Effector memory CD8-positive, alpha-beta T cell (primary cell): ENCODE data around the gene CIB2.

Source experiments
- ATAC-seq: fragments of 150-1000 bp; cut with Tn5 transposase; replicated peaks from 2 replicates; pipeline ENCODE4 v1.10.0; 2021; ENCODE audit warnings: mild to moderate bottlenecking, moderate library complexity
- DNase-seq, 3 experiments: peaks; one replicate each; pipeline ENCODE4 v3.0.0; 2021
- H3K27ac Mint-ChIP-seq, 2 donors: one replicate each; pipeline ENCODE4 v1.8.0; 2022; ENCODE audit warnings: mild to moderate bottlenecking in 2 of 2, mixed read lengths in 2 of 2, moderate library complexity in 2 of 2
- H3K27me3 Mint-ChIP-seq, 2 donors: one replicate each; pipeline ENCODE4 v1.8.0; 2022; ENCODE audit warnings: mixed read lengths in 2 of 2
- H3K36me3 Mint-ChIP-seq: one replicate; pipeline ENCODE4 v1.8.0; 2022; ENCODE audit warnings: mild to moderate bottlenecking, moderate library complexity, mixed read lengths; ENCODE audit not compliant: insufficient read depth
- H3K4me1 Mint-ChIP-seq, 2 donors: one replicate each; pipeline ENCODE4 v1.8.0; 2022; ENCODE audit warnings: low read depth in 2 of 2, mixed read lengths in 2 of 2
- H3K4me3 Mint-ChIP-seq, 2 donors: one replicate each; pipeline ENCODE4 v1.8.0; 2022; ENCODE audit warnings: mild to moderate bottlenecking in 2 of 2, mixed read lengths in 2 of 2, moderate library complexity in 2 of 2
- H3K9me3 Mint-ChIP-seq, 2 donors: one replicate each; pipeline ENCODE4 v1.8.0; 2022; ENCODE audit warnings: mixed read lengths in 2 of 2

CIB2 gene

DNA sequence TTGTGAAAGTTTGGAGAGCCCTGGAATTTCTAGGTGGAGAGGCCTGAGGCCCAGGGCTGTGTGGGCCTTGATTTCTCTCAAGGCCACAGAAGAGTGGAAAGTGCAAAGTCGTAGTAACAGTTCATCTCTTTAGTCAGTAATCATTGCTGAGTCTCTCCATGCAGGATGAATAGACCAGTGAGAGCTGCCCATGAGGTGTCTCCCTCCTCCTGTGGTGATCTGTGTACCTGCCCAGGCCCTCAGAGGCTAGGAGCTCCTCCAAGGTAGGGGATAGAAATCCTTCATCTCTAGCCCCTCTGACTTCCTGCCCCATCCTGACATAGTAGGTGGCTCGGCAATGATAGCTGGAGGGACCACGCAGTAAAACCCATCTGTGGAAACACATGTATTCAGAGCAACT is 11.1 kb upstream of the CIB2 start:
- DNase-seq (no peak), ATAC-seq (no peak)
- no peaks in the 10 kb centered on the region for H3K36me3 Mint-ChIP-seq
- H3K4me1 Mint-ChIP-seq, result peaks cover 2 to 3% of the 10 kb centered on the region in 2 donors
- H3K27ac Mint-ChIP-seq, result no peak overlapping the region
- no peaks in the 10 kb centered on the region for H3K27me3 Mint-ChIP-seq
- no peak overlapping the region for H3K4me3 Mint-ChIP-seq
- no peaks in the 10 kb centered on the region for H3K9me3 Mint-ChIP-seq

DNA sequence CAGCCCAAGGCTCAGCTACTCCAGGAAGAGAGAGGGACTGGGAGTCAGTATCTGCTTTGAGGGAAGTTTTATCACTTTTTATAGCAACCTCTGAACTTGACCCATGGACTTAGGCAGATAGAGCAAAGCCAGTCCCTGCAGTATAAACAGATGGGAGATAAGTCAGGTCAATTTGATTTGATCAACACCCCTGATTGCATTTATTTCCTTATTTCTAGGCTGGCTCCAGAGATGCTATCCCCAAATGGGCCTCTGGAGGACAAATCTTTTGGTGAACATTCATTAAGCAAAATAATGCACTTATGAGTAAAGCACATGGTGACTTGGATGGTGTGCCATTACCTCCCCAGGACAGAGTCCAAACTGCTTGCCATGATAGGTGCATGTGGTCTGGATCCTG is 9.0 kb upstream of the CIB2 start:
- DNase-seq (no peak), ATAC-seq (no peak)
- no peaks in the 10 kb centered on the region for H3K9me3 Mint-ChIP-seq
- no peak overlapping the region for H3K4me3 Mint-ChIP-seq
- H3K36me3 Mint-ChIP-seq, result no peaks in the 10 kb centered on the region
- no peaks in the 10 kb centered on the region for H3K4me1 Mint-ChIP-seq
- no peak overlapping the region for H3K27ac Mint-ChIP-seq
- H3K27me3 Mint-ChIP-seq, result no peaks in the 10 kb centered on the region

DNA sequence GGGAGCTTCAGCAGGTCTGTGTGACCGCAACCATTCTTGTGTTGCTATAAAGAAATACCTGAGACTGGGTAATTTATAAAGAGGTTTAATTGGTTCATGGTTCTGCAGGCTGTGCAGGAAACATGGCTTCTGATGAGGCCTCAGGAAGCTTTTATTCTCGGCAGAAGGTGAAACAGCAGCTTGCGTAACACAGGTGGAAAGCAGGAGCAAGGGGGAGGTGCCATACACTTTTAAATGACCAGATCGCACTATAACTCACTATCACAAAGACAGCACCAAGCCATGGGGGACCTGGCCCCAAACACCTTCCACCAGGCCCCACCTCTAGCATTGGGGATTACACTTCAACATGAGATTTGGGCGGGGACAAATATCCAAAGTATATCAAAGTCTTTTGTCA is 8.3 kb upstream of the CIB2 start:
- no peaks in the 10 kb centered on the region for H3K27me3 Mint-ChIP-seq
- H3K4me1 Mint-ChIP-seq, result no peaks in the 10 kb centered on the region
- no peak overlapping the region for H3K4me3 Mint-ChIP-seq
- no peaks in the 10 kb centered on the region for H3K36me3 Mint-ChIP-seq
- DNase-seq (no peak), ATAC-seq (no peak)
- H3K27ac Mint-ChIP-seq, result no peak overlapping the region
- no peaks in the 10 kb centered on the region for H3K9me3 Mint-ChIP-seq

- no peak overlapping the region for H3K4me3 Mint-ChIP-seq
- no peaks in the 10 kb centered on the region for H3K9me3 Mint-ChIP-seq
- no peak for ATAC-seq
- H3K27me3 Mint-ChIP-seq, result no peaks in the 10 kb centered on the region
- peaks cover 15 to 21% of the 10 kb centered on the region in 2 donors for H3K4me1 Mint-ChIP-seq
- peak overlapping the region in 1 of 2 donors; percentile 91 for H3K27ac Mint-ChIP-seq
- H3K36me3 Mint-ChIP-seq, result peaks cover 7% of the 10 kb centered on the region
- no peak for DNase-seq
Observed at GRCh38 chr15:78133801-78134200, 2.6 kb upstream of the CIB2 start.

DNA sequence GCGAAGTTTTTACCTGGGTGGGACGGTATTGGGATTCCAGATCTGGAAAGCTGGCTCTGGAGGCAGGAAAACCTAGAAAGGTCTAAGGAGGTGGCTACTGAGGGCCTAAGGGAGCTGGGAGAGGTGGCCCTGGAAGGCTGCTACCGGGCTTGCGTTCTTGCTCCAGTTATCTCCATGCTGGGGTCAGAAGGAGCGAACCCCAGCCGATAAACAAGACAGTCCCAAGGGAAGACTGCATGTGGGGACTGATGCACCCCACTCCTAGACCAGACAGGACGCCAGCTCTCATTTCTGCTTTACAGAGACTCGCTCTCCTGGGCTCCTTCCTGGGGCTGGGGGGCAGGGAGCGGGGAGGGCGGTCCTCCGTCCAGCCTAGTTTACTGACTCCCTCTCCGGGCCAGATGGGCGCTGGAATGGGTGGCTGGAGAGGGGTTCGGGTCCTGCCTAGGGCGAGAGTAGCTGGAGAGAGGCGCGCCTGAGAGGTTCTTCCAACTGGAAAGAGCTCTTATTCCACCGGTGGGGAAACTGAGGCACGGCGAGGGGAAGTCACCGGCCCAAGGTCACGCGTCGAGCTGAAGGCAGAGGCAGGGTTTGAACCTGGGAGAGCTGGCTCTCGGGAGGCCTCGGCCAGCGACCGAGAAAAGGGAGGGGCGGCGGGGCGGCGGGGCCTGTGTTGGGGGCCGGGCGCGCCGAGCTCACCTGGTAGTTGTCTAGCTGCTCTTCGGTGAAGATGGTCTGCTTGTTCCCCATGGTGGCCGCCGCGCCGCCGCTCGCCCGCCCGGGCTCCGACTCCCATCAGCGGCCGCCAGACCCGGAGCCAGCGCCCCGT is 565 bp downstream of the CIB2 start:
- H3K4me3 Mint-ChIP-seq, result peak overlapping the region; percentile 87 to 98
- H3K4me1 Mint-ChIP-seq, result peaks cover 15 to 24% of the 10 kb centered on the region in 2 donors
- DNase-seq (peak in 1 of 3 experiments; percentile 40), ATAC-seq (peak; percentile 67)
- H3K9me3 Mint-ChIP-seq, result no peaks in the 10 kb centered on the region
- H3K27ac Mint-ChIP-seq, result peak overlapping the region; percentile 95 to 96
- H3K36me3 Mint-ChIP-seq, result peaks cover 7% of the 10 kb centered on the region
- H3K27me3 Mint-ChIP-seq, result no peaks in the 10 kb centered on the region

DNA sequence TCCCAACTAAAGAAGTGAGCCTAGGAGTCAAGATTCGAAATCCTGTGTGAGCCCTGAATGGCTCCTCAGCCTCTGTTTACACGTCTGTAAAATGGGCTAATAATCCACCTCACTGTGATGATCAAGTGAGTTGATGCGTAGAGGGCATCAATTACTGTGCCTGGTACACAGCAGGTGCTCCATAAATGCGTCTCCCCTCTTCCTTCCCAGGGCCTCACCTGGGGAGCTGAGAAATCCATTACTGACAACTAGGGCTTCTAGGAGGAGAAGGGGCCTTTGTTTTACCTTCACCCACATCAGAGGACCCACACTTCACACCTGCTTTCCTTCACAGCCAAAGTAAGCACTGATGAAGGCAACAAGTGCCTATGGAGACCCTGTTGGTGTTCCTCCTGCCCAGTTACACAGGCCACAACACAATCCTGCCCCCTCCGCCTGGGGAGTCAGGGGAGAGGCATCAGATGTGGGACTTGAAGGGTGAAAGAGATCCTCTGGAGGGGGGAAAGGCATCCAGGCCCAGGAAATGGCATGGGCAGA is 1.4 kb downstream of the CIB2 start:
- H3K4me1 Mint-ChIP-seq, result peaks cover 15 to 24% of the 10 kb centered on the region in 2 donors
- peaks cover 7% of the 10 kb centered on the region for H3K36me3 Mint-ChIP-seq
- peak overlapping the region; percentile 87 to 98 for H3K4me3 Mint-ChIP-seq
- DNase-seq (no peak), ATAC-seq (peak; percentile 12)
- peak overlapping the region; percentile 95 to 96 for H3K27ac Mint-ChIP-seq
- no peaks in the 10 kb centered on the region for H3K9me3 Mint-ChIP-seq
- no peaks in the 10 kb centered on the region for H3K27me3 Mint-ChIP-seq

DNA sequence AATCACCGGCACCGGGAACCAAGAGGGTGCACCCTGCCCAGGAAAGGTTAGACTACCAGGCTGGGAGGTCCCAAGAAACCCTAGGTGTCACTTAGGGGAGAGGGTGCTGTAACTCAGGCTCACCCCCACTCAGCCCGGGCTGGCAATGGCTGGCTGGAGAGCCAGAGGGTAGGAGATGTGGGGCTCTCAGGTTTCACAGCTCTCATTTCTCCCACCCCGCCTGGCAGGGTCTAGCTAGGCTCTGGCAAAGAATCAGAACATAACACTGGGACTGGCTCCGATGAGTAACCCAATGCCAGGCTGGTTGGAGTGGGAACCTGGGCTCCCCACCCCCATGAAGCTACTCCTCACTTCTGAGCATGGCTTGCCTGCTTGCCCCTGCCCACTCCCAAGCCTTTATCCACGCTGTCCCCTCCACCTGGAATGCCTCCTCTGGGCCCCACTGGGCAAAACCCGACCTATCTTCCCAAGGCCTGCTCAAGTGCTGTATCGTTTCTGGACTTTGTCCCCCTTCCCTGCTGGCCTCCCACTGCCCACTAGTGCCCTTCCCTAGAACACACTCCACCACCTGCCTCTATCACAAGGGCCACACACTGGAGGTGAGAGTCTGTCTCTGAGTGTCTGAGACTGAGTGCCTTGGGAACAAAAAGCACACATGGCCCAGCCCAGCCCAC is 2.0 kb downstream of the CIB2 start:
- DNase-seq, result no peak
- H3K27ac Mint-ChIP-seq, result peak overlapping the region; percentile 95 to 96

DNA sequence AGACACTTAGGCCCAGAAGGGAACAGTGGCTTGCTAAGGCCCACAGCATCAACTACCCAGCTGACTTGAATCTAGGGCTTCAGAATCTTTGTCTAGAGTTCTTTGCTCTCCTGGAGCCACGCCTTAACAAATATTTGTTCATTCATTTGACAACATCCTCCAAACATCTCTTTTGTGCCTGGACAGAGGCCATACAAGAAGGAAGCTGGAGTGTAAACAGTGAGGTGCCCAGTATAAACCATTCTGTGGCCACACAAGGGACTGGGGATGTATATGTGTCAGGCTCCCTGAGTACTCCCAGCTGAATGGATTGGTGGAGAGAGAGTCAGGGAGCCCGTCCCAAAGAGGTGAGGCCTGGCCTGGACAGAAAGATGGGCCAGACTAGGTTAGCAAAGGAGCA is 3.4 kb downstream of the CIB2 start:
- peak overlapping the region; percentile 95 to 96 for H3K27ac Mint-ChIP-seq
- ATAC-seq (no peak), DNase-seq (no peak)
- H3K36me3 Mint-ChIP-seq, result peaks cover 7% of the 10 kb centered on the region
- peaks cover 15 to 24% of the 10 kb centered on the region in 2 donors for H3K4me1 Mint-ChIP-seq
- H3K27me3 Mint-ChIP-seq, result no peaks in the 10 kb centered on the region
- H3K4me3 Mint-ChIP-seq, result no peak overlapping the region
- no peaks in the 10 kb centered on the region for H3K9me3 Mint-ChIP-seq

More for the DNA sequence above, 2.0 kb downstream of the CIB2 start:
- Mint-ChIP-seq H3K27me3 (no peaks in the 10 kb centered on the region), H3K9me3 (no peaks in the 10 kb centered on the region), H3K36me3 (peaks cover 7% of the 10 kb centered on the region), H3K4me1 (peaks cover 15 to 24% of the 10 kb centered on the region in 2 donors), H3K4me3 (no peak overlapping the region)
- peak; percentile 8 for ATAC-seq

GRCh38 chr15:78125267-78125666 is 6.0 kb downstream of the CIB2 start:
- peaks cover 3 to 6% of the 10 kb centered on the region in 2 donors for H3K4me1 Mint-ChIP-seq
- no peak overlapping the region for H3K27ac Mint-ChIP-seq
- DNase-seq (no peak), ATAC-seq (no peak)
- no peak overlapping the region for H3K4me3 Mint-ChIP-seq
- no peaks in the 10 kb centered on the region for H3K27me3 Mint-ChIP-seq
- peaks cover 1% of the 10 kb centered on the region for H3K36me3 Mint-ChIP-seq
- no peaks in the 10 kb centered on the region for H3K9me3 Mint-ChIP-seq

DNA sequence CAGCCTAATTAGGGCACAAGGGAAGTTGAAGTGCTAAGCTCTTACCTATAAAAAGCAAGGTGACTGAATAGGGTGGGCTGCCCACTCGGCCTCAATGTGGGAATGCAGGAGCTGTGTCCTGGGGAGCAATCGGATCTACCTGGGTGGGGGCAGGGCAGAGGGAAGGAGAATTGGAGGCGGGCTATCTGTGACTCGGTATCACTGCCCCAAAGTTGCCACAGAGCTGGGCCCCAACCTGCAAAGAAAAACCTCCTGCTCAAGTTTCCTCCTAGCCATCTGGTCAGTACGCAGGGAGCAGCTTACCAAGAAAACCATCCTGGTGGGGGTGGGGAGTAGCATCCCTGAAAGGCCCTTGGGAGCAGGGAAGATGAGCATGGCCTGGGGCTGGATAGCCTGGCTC is 10.7 kb downstream of the CIB2 start:
- ATAC-seq (no peak), DNase-seq (no peak)
- Mint-ChIP-seq H3K4me3 (no peak overlapping the region), H3K36me3 (peaks cover 3% of the 10 kb centered on the region), H3K4me1 (no peaks in the 10 kb centered on the region), H3K9me3 (no peaks in the 10 kb centered on the region), H3K27me3 (no peaks in the 10 kb centered on the region), H3K27ac (no peak overlapping the region)

DNA sequence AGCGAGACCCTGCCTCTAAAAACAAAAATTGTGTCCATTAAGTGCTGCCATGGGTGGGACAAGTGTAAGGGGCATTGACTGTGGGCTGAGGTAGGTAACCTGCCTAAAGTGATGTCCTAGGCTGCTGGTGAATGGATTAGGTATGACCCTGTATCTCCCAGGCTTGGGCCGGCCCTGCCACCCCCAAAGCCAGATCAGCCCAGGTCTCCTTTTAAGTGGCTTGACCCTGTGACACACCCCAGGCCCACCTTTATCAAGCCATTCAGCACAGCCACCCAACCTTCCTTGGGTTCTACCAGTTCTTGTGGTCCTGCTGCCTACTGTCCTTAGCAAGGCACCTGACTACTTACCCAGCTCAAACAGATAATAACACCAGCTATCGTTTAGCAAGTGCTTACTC is 18.7 kb downstream of the CIB2 start:
- H3K36me3 Mint-ChIP-seq, result peaks cover 7% of the 10 kb centered on the region
- H3K4me3 Mint-ChIP-seq, result no peak overlapping the region
- ATAC-seq (no peak), DNase-seq (no peak)
- peaks cover 5 to 9% of the 10 kb centered on the region in 2 donors for H3K4me1 Mint-ChIP-seq
- no peaks in the 10 kb centered on the region for H3K9me3 Mint-ChIP-seq
- peak overlapping the region in 1 of 2 donors; percentile 15 for H3K27ac Mint-ChIP-seq
- no peaks in the 10 kb centered on the region for H3K27me3 Mint-ChIP-seq

- Mint-ChIP-seq H3K27me3 (no peaks in the 10 kb centered on the region), H3K4me3 (no peak overlapping the region), H3K4me1 (peaks cover 6 to 9% of the 10 kb centered on the region in 2 donors), H3K36me3 (peaks cover 7% of the 10 kb centered on the region), H3K9me3 (no peaks in the 10 kb centered on the region), H3K27ac (peak overlapping the region in 1 of 2 donors; percentile 62)
- ATAC-seq (no peak), DNase-seq (no peak)
Observed at GRCh38 chr15:78111788-78112187, 19.5 kb downstream of the CIB2 start.

- Mint-ChIP-seq H3K4me1 (peaks cover 12 to 15% of the 10 kb centered on the region in 2 donors), H3K27me3 (no peaks in the 10 kb centered on the region), H3K9me3 (no peaks in the 10 kb centered on the region), H3K4me3 (no peak overlapping the region), H3K36me3 (peaks cover 4% of the 10 kb centered on the region), H3K27ac (no peak overlapping the region)
- no peak for DNase-seq
- no peak for ATAC-seq
Observed at GRCh38 chr15:78110916-78111475, 20.2 kb downstream of the CIB2 start.
